Measurements from ENCODE around the gene RAB36. TPM values are rescaled to one million over a fixed set of nuclear protein-coding genes. Genes with fewer than 3 reads are reported as not detected.

The RAB36 gene
- total and polyA plus RNA-seq, 4 donors = 0.22 to 0.56 (median 0.37) TPM

DNA sequence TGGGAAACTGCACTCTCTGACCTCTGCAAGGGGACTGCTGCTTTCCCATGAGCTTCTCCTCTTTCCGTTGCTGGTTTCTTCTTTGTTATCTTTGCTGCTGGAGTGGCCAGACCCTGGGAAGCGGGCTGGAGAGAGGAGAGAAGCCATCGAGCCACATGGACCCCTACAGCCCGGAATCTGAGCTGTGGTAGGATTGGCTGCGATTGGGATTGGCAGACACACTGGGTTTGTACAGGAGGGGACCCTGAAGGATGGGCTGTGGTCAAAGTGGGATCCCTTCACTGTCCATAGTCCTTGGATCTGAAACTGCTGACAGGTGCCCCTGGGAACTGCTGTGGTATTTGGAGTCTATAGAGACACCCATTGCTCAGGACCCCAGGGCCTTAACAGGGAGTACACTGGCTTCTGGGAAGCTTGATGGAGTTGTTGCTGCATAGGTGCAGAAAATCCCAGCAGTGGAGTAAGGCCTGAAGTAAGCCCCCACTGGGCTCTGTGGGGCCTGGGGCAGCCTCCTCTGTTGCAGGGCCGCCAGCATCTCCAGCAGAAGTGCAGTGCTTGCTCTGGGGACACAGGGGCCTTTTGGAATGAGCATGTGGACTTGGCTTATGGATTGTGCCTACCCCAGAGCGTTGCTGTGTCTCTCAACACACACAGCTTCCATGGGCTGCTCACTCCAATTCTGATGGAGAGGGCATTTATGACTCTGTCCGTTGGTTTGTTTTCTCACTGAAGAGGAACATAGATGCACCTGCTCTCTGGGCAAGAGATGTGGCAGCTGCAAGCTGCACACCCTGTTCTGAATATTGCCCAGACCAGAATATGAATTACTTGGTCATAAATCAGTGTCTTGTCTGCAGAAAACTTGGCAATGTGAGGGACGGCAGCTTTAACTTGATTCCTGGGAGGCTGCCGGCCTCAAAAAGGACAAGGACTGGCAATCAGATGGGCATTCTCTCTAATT is 67.1 kb downstream of the RAB36 start:
- no peaks in the 10 kb centered on the region for H3K9me3 ChIP-seq (ENCODE audit: control insufficient read depth in 4 of 4, low read length in 3 of 4)
- no peaks in the 10 kb centered on the region for H3K27me3 ChIP-seq (ENCODE audit: control insufficient read depth in 4 of 4, insufficient read depth in 4 of 4, low read length in 3 of 4)
- no peak overlapping the region for H3K9ac ChIP-seq (ENCODE audit: low read depth in 1 of 2, low read length in 2 of 2)
- no peaks in the 10 kb centered on the region for H3K36me3 ChIP-seq (ENCODE audit: control insufficient read depth in 4 of 4, insufficient read depth in 3 of 4, low read depth in 1 of 4, low read length in 3 of 4)
- TF ChIP-seq YY1 (IDR thresholded peaks at IDR 0.05) (no peak), GABPA (IDR thresholded peaks at IDR 0.05 in 1 of 2, conservative IDR thresholded peaks at IDR 0.05 in 1 of 2) (no peak), FOXA1 (IDR thresholded peaks at IDR 0.05) (no peak), RAD21 (IDR thresholded peaks at IDR 0.05) (no peak), NR2F2 (IDR thresholded peaks at IDR 0.05) (no peak)
- TF ChIP-seq, protein P1, sequence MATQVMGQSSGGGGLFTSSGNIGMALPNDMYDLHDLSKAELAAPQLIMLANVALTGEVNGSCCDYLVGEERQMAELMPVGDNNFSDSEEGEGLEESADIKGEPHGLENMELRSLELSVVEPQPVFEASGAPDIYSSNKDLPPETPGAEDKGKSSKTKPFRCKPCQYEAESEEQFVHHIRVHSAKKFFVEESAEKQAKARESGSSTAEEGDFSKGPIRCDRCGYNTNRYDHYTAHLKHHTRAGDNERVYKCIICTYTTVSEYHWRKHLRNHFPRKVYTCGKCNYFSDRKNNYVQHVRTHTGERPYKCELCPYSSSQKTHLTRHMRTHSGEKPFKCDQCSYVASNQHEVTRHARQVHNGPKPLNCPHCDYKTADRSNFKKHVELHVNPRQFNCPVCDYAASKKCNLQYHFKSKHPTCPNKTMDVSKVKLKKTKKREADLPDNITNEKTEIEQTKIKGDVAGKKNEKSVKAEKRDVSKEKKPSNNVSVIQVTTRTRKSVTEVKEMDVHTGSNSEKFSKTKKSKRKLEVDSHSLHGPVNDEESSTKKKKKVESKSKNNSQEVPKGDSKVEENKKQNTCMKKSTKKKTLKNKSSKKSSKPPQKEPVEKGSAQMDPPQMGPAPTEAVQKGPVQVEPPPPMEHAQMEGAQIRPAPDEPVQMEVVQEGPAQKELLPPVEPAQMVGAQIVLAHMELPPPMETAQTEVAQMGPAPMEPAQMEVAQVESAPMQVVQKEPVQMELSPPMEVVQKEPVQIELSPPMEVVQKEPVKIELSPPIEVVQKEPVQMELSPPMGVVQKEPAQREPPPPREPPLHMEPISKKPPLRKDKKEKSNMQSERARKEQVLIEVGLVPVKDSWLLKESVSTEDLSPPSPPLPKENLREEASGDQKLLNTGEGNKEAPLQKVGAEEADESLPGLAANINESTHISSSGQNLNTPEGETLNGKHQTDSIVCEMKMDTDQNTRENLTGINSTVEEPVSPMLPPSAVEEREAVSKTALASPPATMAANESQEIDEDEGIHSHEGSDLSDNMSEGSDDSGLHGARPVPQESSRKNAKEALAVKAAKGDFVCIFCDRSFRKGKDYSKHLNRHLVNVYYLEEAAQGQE (IDR thresholded peaks at IDR 0.05) = no peak
- H3K27ac ChIP-seq (ENCODE audit: low read depth in 1 of 2, low read length in 2 of 2) = no peak overlapping the region
- H3K4me3 ChIP-seq (ENCODE audit: low read depth in 1 of 3, low read length in 3 of 3) = no peak overlapping the region
- 84% methylated on average over 10 of the region's 10 CpGs for WGBS
- H3K4me1 ChIP-seq (ENCODE audit: control insufficient read depth in 4 of 4, insufficient read depth in 4 of 4, low read length in 3 of 4) = peaks cover 3 to 20% (median 12%) of the 10 kb centered on the region in 4 donors
- no peak for DNase-seq (ENCODE audit: low spot score)

DNA sequence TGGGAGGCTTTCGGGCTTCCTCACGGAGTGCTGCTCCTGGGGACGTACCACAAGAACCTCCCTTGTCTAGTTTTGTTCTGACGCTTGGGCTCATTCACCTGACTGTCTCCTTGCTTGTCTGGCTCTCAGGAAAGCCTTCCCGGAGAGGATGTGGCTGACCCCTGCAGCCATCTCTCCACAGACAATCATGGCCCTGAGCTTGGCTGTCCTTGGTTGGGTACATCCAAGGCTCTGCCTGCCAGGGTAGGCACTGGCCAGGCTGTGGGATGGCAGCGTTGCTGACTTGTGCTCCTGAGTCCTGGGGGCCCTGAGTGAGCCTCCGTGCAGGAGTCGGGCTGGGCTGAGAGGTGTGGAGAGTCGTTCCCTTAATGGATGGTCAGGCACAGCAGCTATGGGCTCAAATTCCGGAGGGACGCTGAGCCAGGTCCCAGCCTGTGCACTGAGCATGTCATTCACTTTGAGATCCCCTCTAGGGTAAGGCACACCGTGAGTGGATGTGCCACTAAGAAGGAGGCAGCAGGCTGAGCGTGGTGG is 67.8 kb downstream of the RAB36 start:
- Histone ChIP-seq H3K27ac (ENCODE audit: low read depth in 1 of 2, low read length in 2 of 2) (no peak overlapping the region), H3K4me1 (ENCODE audit: control insufficient read depth in 4 of 4, insufficient read depth in 4 of 4, low read length in 3 of 4) (peaks cover 5 to 27% (median 16%) of the 10 kb centered on the region in 4 donors), H3K9ac (ENCODE audit: low read depth in 1 of 2, low read length in 2 of 2) (no peak overlapping the region), H3K36me3 (ENCODE audit: control insufficient read depth in 4 of 4, insufficient read depth in 3 of 4, low read depth in 1 of 4, low read length in 3 of 4) (no peaks in the 10 kb centered on the region), H3K9me3 (ENCODE audit: control insufficient read depth in 4 of 4, low read length in 3 of 4) (no peaks in the 10 kb centered on the region), H3K27me3 (ENCODE audit: control insufficient read depth in 4 of 4, insufficient read depth in 4 of 4, low read length in 3 of 4) (no peaks in the 10 kb centered on the region), H3K4me3 (ENCODE audit: low read depth in 1 of 3, low read length in 3 of 3) (no peak overlapping the region)
- 91% methylated on average over 13 of the region's 13 CpGs for WGBS
- no peak for DNase-seq (ENCODE audit: low spot score)
- TF ChIP-seq NR2F2 (IDR thresholded peaks at IDR 0.05) (no peak), RAD21 (IDR thresholded peaks at IDR 0.05) (no peak), FOXA2 (IDR thresholded peaks at IDR 0.05) (no peak), SP1 (IDR thresholded peaks at IDR 0.05) (no peak), EGR1 (IDR thresholded peaks at IDR 0.05; ENCODE audit: low read depth in 2 of 2) (no peak), RXRA (IDR thresholded peaks at IDR 0.05) (no peak), FOXA1 (IDR thresholded peaks at IDR 0.05) (no peak), HNF4G (IDR thresholded peaks at IDR 0.05) (no peak), JUND (IDR thresholded peaks at IDR 0.05) (no peak)
- TF ChIP-seq, protein P1 (IDR thresholded peaks at IDR 0.05) = no peak
- TF ChIP-seq, protein P2, sequence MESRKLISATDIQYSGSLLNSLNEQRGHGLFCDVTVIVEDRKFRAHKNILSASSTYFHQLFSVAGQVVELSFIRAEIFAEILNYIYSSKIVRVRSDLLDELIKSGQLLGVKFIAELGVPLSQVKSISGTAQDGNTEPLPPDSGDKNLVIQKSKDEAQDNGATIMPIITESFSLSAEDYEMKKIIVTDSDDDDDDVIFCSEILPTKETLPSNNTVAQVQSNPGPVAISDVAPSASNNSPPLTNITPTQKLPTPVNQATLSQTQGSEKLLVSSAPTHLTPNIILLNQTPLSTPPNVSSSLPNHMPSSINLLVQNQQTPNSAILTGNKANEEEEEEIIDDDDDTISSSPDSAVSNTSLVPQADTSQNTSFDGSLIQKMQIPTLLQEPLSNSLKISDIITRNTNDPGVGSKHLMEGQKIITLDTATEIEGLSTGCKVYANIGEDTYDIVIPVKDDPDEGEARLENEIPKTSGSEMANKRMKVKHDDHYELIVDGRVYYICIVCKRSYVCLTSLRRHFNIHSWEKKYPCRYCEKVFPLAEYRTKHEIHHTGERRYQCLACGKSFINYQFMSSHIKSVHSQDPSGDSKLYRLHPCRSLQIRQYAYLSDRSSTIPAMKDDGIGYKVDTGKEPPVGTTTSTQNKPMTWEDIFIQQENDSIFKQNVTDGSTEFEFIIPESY (IDR thresholded peaks at IDR 0.05) = no peak

Measured in liver (tissue), 9 donors.